ENCODE data around the gene G2E3. TPM values are rescaled to one million over a fixed set of nuclear protein-coding genes. Genes with fewer than 3 reads are reported as not detected.

The G2E3 gene
- total and polyA plus RNA-seq, 2 of the 13 experiments (the other 11 are each of a cell fraction or from before 2014, with no cell fraction given): 22.8 to 63.0 TPM

DNA sequence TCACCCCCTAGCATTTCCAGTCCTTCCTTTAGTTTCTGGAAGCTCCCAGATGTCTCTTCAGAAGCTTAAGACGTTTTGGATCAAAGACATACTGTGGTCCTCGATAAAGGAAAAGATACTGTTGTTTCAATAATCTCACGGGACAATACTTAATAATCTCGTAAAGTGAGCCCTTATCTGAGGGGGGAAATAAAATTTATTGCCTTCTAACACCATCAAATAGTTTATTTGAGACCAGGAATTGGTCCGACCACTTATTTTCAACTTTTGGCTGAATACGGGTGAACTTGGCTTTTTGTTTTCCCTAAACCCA lies 640 bp upstream of the G2E3 start (continued):
- TF ChIP-seq, protein P1, sequence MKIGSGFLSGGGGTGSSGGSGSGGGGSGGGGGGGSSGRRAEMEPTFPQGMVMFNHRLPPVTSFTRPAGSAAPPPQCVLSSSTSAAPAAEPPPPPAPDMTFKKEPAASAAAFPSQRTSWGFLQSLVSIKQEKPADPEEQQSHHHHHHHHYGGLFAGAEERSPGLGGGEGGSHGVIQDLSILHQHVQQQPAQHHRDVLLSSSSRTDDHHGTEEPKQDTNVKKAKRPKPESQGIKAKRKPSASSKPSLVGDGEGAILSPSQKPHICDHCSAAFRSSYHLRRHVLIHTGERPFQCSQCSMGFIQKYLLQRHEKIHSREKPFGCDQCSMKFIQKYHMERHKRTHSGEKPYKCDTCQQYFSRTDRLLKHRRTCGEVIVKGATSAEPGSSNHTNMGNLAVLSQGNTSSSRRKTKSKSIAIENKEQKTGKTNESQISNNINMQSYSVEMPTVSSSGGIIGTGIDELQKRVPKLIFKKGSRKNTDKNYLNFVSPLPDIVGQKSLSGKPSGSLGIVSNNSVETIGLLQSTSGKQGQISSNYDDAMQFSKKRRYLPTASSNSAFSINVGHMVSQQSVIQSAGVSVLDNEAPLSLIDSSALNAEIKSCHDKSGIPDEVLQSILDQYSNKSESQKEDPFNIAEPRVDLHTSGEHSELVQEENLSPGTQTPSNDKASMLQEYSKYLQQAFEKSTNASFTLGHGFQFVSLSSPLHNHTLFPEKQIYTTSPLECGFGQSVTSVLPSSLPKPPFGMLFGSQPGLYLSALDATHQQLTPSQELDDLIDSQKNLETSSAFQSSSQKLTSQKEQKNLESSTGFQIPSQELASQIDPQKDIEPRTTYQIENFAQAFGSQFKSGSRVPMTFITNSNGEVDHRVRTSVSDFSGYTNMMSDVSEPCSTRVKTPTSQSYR (CRISPR knock-in tag; IDR thresholded peaks at IDR 0.05; ENCODE audit: borderline replicate concordance): 0 out of 2 replicates have a peak, but pooled peaks have one; percentile 9
- TF ChIP-seq ZSCAN20 (CRISPR knock-in tag; IDR thresholded peaks at IDR 0.05; ENCODE audit: borderline replicate concordance) (0 out of 2 replicates have a peak, but pooled peaks have one; percentile 9), SMAD3 (CRISPR knock-in tag; IDR thresholded peaks at IDR 0.05) (no peak), ZNF432 (CRISPR knock-in tag; IDR thresholded peaks at IDR 0.05; ENCODE audit: borderline replicate concordance) (no peak), HIVEP1 (CRISPR knock-in tag; IDR thresholded peaks at IDR 0.05) (no peak), ZNF468 (CRISPR knock-in tag; IDR thresholded peaks at IDR 0.05) (no peak; the same call in 1 of the 2 replicates), TSC22D2 (CRISPR knock-in tag; IDR thresholded peaks at IDR 0.05; ENCODE audit: borderline replicate concordance) (no peak), GATAD2A (CRISPR knock-in tag; IDR thresholded peaks at IDR 0.05) (no peak), ESRRA (CRISPR knock-in tag; IDR thresholded peaks at IDR 0.05; ENCODE audit: low read depth) (peak; percentile 22; the same call in 1 of the 2 replicates), NR2F6 (IDR thresholded peaks at IDR 0.05) (no peak; the same call in 1 of the 2 replicates), NR2F6 (CRISPR knock-in tag; IDR thresholded peaks at IDR 0.05) (no peak), ELF4 (CRISPR knock-in tag; IDR thresholded peaks at IDR 0.05; ENCODE audit: borderline replicate concordance) (no peak; the same call in 1 of the 2 replicates), HNRNPUL1 (IDR thresholded peaks at IDR 0.05; ENCODE audit: low read depth, low read length) (no peak), MIER3 (CRISPR knock-in tag; IDR thresholded peaks at IDR 0.05; ENCODE audit: borderline replicate concordance) (peak; percentile 6; the same call in 1 of the 2 replicates), RARG (CRISPR knock-in tag; IDR thresholded peaks at IDR 0.05; ENCODE audit: low read depth) (no peak), ZNF670 (CRISPR knock-in tag; IDR thresholded peaks at IDR 0.05; ENCODE audit: borderline replicate concordance) (no peak), KDM2A (CRISPR knock-in tag; IDR thresholded peaks at IDR 0.05; ENCODE audit: borderline replicate concordance, low read depth) (no peak), NFKBIZ (CRISPR knock-in tag; IDR thresholded peaks at IDR 0.05) (no peak), SMYD3 (CRISPR knock-in tag; IDR thresholded peaks at IDR 0.05) (no peak), CHD4 (IDR thresholded peaks at IDR 0.05; ENCODE audit: borderline replicate concordance, low read length) (peak; percentile 6; the same call in 1 of the 2 replicates), GABPA (IDR thresholded peaks at IDR 0.05; ENCODE audit: low read depth, low read length) (no peak), GABPA (CRISPR knock-in tag; IDR thresholded peaks at IDR 0.05; ENCODE audit: low read depth) (no peak), NFYB (CRISPR knock-in tag; IDR thresholded peaks at IDR 0.05) (no peak), SNAPC2 (CRISPR knock-in tag; IDR thresholded peaks at IDR 0.05) (no peak), ZNF672 (CRISPR knock-in tag; IDR thresholded peaks at IDR 0.05) (no peak), ZNF510 (CRISPR knock-in tag; IDR thresholded peaks at IDR 0.05; ENCODE audit: low read depth) (no peak), SKI (IDR thresholded peaks at IDR 0.05; ENCODE audit: partially characterized antibody) (no peak), ZFAT (CRISPR knock-in tag; conservative IDR thresholded peaks at IDR 0.05) (no peak), ZFP36 (IDR thresholded peaks at IDR 0.05; ENCODE audit: borderline replicate concordance, low read depth, low read length, partially characterized antibody) (no peak)
- TF ChIP-seq, protein P2, sequence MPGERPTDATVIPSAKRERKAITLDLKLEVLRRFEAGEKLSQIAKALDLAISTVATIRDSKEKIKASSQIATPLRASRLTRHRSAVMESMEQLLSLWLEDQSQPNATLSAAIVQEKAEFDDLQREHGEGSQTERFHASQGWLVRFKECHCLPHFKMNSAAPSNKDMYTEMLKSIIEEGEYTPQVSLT (CRISPR knock-in tag; IDR thresholded peaks at IDR 0.05; ENCODE audit: borderline replicate concordance, low read depth): no peak
- TF ChIP-seq, protein P3, sequence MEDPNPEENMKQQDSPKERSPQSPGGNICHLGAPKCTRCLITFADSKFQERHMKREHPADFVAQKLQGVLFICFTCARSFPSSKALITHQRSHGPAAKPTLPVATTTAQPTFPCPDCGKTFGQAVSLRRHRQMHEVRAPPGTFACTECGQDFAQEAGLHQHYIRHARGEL (CRISPR knock-in tag; IDR thresholded peaks at IDR 0.05): no peak
- TF ChIP-seq, protein P4, sequence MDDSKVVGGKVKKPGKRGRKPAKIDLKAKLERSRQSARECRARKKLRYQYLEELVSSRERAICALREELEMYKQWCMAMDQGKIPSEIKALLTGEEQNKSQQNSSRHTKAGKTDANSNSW (CRISPR knock-in tag; IDR thresholded peaks at IDR 0.05; ENCODE audit: borderline replicate concordance): 0 out of 2 replicates have a peak, but pooled peaks have one; percentile 2
